Mesodermal cell (in vitro differentiated cells): Measurements from ENCODE around the gene DNLZ.

Experiments used
- H3K27ac ChIP-seq: 2 replicates; pipeline ENCODE4 v1.7.0; 2013; ENCODE audit warnings: mild to moderate bottlenecking, low read depth, low read length, moderate library complexity; ENCODE audit not compliant: severe bottlenecking
- H3K36me3 ChIP-seq: 2 replicates; pipeline ENCODE4 v1.7.1; 2013; ENCODE audit warnings: mild to moderate bottlenecking, low read length, moderate library complexity; ENCODE audit not compliant: control insufficient read depth, insufficient read depth
- H3K4me1 ChIP-seq: one replicate; pipeline ENCODE4 v1.7.1; 2013; ENCODE audit warnings: mild to moderate bottlenecking, low read length; ENCODE audit not compliant: insufficient read depth, control insufficient read depth, poor library complexity, severe bottlenecking
- H3K4me3 ChIP-seq: 2 replicates; pipeline ENCODE4 v1.7.0; 2013; ENCODE audit warnings: low read length, control low read depth, mild to moderate bottlenecking; ENCODE audit not compliant: insufficient read depth, poor library complexity, severe bottlenecking; ENCODE audit errors: extremely low read depth
- H3K9me3 ChIP-seq: 2 replicates; pipeline ENCODE4 v1.7.1; 2013; ENCODE audit warnings: mild to moderate bottlenecking, low read length, moderate library complexity; ENCODE audit not compliant: control insufficient read depth
- WGBS, 2 experiments: methylation state at CpG; one replicate each; pipeline ENCODE4 v1.1.5; 2013; ENCODE audit warnings: missing lambda C conversion rate in 2 of 2; ENCODE audit not compliant: insufficient coverage in 2 of 2; 5-methylcytosine and 5-hydroxymethylcytosine counted together

The DNLZ gene

GRCh38 chr9:136347472-136348256 lies 15.9 kb downstream of the DNLZ start:
- Histone ChIP-seq H3K4me1 (peaks cover 10% of the 10 kb centered on the region), H3K4me3 (no peak overlapping the region), H3K27ac (no peak overlapping the region), H3K36me3 (peaks cover 24% of the 10 kb centered on the region), H3K9me3 (no peaks in the 10 kb centered on the region)
- 90 to 91% methylated on average over 24 to 33 of the region's 34 CpGs for WGBS, 2 experiments

GRCh38 chr9:136346927-136347465 lies 16.5 kb downstream of the DNLZ start:
- H3K4me3 ChIP-seq = no peak overlapping the region
- H3K36me3 ChIP-seq = peaks cover 24% of the 10 kb centered on the region
- H3K27ac ChIP-seq = no peak overlapping the region
- H3K4me1 ChIP-seq = peaks cover 14% of the 10 kb centered on the region
- no peaks in the 10 kb centered on the region for H3K9me3 ChIP-seq
- WGBS, 2 experiments = 91 to 95% methylated on average over 14 to 15 of the region's 20 CpGs

- Histone ChIP-seq H3K36me3 (peaks cover 24% of the 10 kb centered on the region), H3K9me3 (no peaks in the 10 kb centered on the region), H3K4me3 (no peak overlapping the region), H3K27ac (peak overlapping the region; percentile 6), H3K4me1 (peaks cover 17% of the 10 kb centered on the region)
- 75 to 85% methylated on average over 10 of the region's 10 CpGs for WGBS, 2 experiments
Observed at GRCh38 chr9:136346157-136346481, 17.4 kb downstream of the DNLZ start.

GRCh38 chr9:136345281-136346156 lies 18.0 kb downstream of the DNLZ start:
- WGBS, 2 experiments = 67 to 76% methylated on average over 37 to 41 of the region's 43 CpGs
- H3K27ac ChIP-seq = peak overlapping the region; percentile 6
- H3K9me3 ChIP-seq = no peaks in the 10 kb centered on the region
- no peak overlapping the region for H3K4me3 ChIP-seq
- peaks cover 26% of the 10 kb centered on the region for H3K36me3 ChIP-seq
- H3K4me1 ChIP-seq = peaks cover 17% of the 10 kb centered on the region

GRCh38 chr9:136344544-136345280 lies 18.8 kb downstream of the DNLZ start:
- no peak overlapping the region for H3K4me3 ChIP-seq
- no peaks in the 10 kb centered on the region for H3K9me3 ChIP-seq
- 89 to 91% methylated on average over 20 of the region's 21 CpGs for WGBS, 2 experiments
- H3K4me1 ChIP-seq = peaks cover 17% of the 10 kb centered on the region
- peaks cover 31% of the 10 kb centered on the region for H3K36me3 ChIP-seq
- no peak overlapping the region for H3K27ac ChIP-seq

- Histone ChIP-seq H3K9me3 (no peaks in the 10 kb centered on the region), H3K36me3 (peaks cover 31% of the 10 kb centered on the region), H3K4me1 (peaks cover 17% of the 10 kb centered on the region), H3K27ac (no peak overlapping the region), H3K4me3 (no peak overlapping the region)
- 97 to 98% methylated on average over 22 to 24 of the region's 24 CpGs for WGBS, 2 experiments
Observed at GRCh38 chr9:136343884-136344269, 19.7 kb downstream of the DNLZ start.

- Histone ChIP-seq H3K9me3 (no peaks in the 10 kb centered on the region), H3K4me3 (no peak overlapping the region), H3K36me3 (peaks cover 35% of the 10 kb centered on the region), H3K4me1 (peaks cover 17% of the 10 kb centered on the region), H3K27ac (peak overlapping the region; percentile 87)
- 69 to 83% methylated on average over 18 to 23 of the region's 23 CpGs for WGBS, 2 experiments
Observed at GRCh38 chr9:136343121-136343883, 20.2 kb downstream of the DNLZ start.

- Histone ChIP-seq H3K36me3 (peaks cover 42% of the 10 kb centered on the region), H3K27ac (peak overlapping the region; percentile 87), H3K9me3 (no peaks in the 10 kb centered on the region), H3K4me3 (peak overlapping the region; percentile 8), H3K4me1 (peaks cover 17% of the 10 kb centered on the region)
- WGBS, 2 experiments = 23 to 28% methylated on average over 38 to 47 of the region's 60 CpGs
Observed at GRCh38 chr9:136342181-136343120, 21.1 kb downstream of the DNLZ start.

GRCh38 chr9:136341769-136342168 lies 21.8 kb downstream of the DNLZ start:
- Histone ChIP-seq H3K4me1 (peaks cover 17% of the 10 kb centered on the region), H3K27ac (peak overlapping the region; percentile 80), H3K4me3 (no peak overlapping the region), H3K9me3 (no peaks in the 10 kb centered on the region), H3K36me3 (peaks cover 48% of the 10 kb centered on the region)
- WGBS, 2 experiments = 93 to 97% methylated on average over 9 of the region's 10 CpGs
